Heart left ventricle (tissue), 13 donors: ENCODE measurements around the gene PGD.

Experiments
- POLR2A ChIP-seq, 2 donors: fragments of 450-650 bp; IDR thresholded peaks; one replicate each; pipeline ENCODE4 v1.6.1; 2017; ENCODE audit warnings: antibody characterized with exemption in 2 of 2, mild to moderate bottlenecking in 2 of 2, moderate library complexity in 2 of 2
- TF ChIP-seq, protein P1 (sequence below), 12 donors: fragments of 200-600 bp; sonication (generic) in 4 of 12; IDR thresholded peaks; one replicate each; pipeline versions ENCODE4 v1.5.0 to v1.8.0; 2018 to 2022; ENCODE audit warnings: antibody characterized with exemption in 12 of 12, mild to moderate bottlenecking in 5 of 12
- donor health status: ischemic (EF 13 %, LVEDD 7.1; RV severe dilation, severe dysfunction).
- donor health status: DM: no; HTN: yes; CAD: no.
- donor health status: DM: no; HTN: no; CAD: no.
- donor health status: ischemic (EF 25% LVEDD 6.9; RV normal size, moderate dysfunction).
- donor health status: ischemic (EF 25% LVEDD 5.7; RV mildly dilated, moderate dysfunction).
- donor health status: ischemic (EF 35%, LVEDD 5.7; RV mildly dilated, moderate dysfunction).
- donor health status: nonischemic (EF 11% LVEDD 7.7; RV severe dilation, severe dysfunction).
- donor health status: DM: yes; HTN: yes; CAD: no.
- donor health status: PGD.
- donor health status: ischemic (EF 29% LVEDD 5.4; RV normal size, mild dysfunction).
- donor health status: nonischemic (EF 23%, LVEDD 6.1; RV moderate dilation, normal function).

DNA sequence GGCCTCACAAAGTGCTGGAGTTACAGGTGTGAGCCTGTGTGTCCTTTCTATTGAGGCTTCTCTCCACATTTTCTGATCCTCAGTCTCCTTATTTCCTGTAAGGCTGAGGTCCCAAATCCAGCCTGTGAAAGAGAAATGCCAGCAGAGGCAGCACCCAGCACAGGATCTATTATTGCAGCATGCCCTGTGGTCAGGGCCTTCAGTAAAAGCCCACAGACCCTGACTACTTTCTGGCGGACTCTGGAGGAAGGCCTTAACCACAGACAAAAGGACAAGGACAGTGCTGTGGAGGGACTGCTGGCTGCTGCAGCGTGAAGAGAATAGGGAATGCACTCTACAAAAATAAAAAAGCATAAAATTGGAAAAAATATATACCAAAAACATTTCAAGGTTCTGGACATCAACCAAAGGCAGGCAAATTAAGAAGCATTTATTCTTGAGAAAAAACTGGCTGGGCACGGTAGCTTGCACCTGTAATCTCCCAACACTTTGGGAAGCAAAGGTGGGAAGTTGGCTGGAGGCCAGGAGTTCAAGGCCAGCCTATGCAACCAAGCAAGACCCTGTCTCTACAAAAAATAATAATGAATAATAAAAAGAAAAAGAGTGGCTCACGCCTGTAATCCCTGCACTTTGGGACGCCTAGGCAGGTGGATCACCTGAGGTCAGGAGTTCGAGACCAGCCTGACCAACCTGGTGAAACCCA is 9.4 kb upstream of the PGD start:
- TF ChIP-seq, protein P1, sequence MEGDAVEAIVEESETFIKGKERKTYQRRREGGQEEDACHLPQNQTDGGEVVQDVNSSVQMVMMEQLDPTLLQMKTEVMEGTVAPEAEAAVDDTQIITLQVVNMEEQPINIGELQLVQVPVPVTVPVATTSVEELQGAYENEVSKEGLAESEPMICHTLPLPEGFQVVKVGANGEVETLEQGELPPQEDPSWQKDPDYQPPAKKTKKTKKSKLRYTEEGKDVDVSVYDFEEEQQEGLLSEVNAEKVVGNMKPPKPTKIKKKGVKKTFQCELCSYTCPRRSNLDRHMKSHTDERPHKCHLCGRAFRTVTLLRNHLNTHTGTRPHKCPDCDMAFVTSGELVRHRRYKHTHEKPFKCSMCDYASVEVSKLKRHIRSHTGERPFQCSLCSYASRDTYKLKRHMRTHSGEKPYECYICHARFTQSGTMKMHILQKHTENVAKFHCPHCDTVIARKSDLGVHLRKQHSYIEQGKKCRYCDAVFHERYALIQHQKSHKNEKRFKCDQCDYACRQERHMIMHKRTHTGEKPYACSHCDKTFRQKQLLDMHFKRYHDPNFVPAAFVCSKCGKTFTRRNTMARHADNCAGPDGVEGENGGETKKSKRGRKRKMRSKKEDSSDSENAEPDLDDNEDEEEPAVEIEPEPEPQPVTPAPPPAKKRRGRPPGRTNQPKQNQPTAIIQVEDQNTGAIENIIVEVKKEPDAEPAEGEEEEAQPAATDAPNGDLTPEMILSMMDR (IDR thresholded peaks at IDR 0.05): no peak
- TF ChIP-seq POLR2A (IDR thresholded peaks at IDR 0.05): no peak
